ENCODE measurements around the gene HHIPL1. TPM values are rescaled to one million over a fixed set of nuclear protein-coding genes. Genes with fewer than 3 reads are reported as not detected.

HHIPL1 gene
- total RNA-seq, 1 donor from 2014 or later = 0.05 TPM

- intact Hi-C loops (cut with micrococcal nuclease) = no loop called here
These were observed 82.4 kb downstream of the HHIPL1 start for GRCh38 chr14:99727096-99727870.

GRCh38 chr14:99728231-99728920 lies 83.4 kb downstream of the HHIPL1 start:
- intact Hi-C loops (cut with micrococcal nuclease) = no loop called here

- intact Hi-C loops (cut with micrococcal nuclease) = no loop called here
These were observed 84.1 kb downstream of the HHIPL1 start for GRCh38 chr14:99728981-99729451.

Other genes starting within 250 kb of the HHIPL1 start
- gene SETD3, start 164.3 kb upstream of the HHIPL1 start, total RNA-seq = 52.4 and 59.5 TPM in 2 replicates
- gene CCNK, start 163.7 kb upstream of the HHIPL1 start, total RNA-seq = 75.5 and 86.7 TPM in 2 replicates
- gene CCDC85C, start 40.9 kb upstream of the HHIPL1 start, total RNA-seq = 8.4 and 9.8 TPM in 2 replicates
- not detected in 2 replicates for gene CYP46A1, start 39.2 kb downstream of the HHIPL1 start, total RNA-seq
- 0.32 and 0.88 TPM in 2 replicates for gene EML1, start 148.3 kb downstream of the HHIPL1 start, total RNA-seq

Data from T-helper 1 cell treated with Interleukin-12 subunit alpha and Interleukin-12 subunit beta and Interleukin-4 antibody, amounts not matched to agents 30 ng/mL and 1 ng/mL, for 36 hours (primary cell).